Measurements from ENCODE around the gene PDE8A.

DNA sequence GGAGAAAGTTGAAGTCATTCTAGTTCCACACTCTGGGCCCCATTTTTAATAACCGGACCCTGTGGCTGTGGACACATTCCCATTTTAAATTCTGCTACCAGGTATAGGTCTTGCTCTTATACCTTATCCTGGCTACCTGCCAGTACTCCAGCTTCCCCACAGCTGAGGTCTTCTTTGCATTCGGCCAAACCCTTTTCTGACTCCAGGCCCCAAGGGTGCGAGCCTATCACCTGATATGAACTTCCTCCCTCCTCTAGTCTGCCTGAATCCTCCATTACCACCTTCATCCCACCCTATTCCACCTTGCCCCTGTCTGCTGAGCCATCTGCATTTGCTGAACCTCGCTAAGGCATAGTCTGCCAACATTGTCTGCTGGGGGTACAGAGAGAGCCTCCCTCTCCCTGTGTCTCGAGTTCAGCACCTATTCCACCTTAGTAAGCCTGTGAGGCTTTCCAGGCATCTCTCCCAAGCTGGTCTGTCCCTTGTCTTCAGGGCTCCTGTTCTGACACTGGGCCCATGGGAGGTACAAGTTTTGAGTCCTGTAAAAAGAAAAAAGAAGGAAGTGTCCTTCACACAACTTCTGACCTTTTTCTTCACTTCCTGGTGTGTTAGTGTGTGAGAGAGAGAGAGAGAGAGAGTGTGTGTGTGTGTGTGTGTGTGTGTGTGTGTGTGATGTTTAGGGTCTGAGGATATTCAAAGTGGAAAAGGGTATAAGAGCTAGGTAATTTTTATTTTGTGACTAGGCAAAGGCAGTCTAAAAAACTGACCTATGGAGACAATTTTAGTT is 27.0 kb downstream of the PDE8A start:
- TF ChIP-seq, protein P1, sequence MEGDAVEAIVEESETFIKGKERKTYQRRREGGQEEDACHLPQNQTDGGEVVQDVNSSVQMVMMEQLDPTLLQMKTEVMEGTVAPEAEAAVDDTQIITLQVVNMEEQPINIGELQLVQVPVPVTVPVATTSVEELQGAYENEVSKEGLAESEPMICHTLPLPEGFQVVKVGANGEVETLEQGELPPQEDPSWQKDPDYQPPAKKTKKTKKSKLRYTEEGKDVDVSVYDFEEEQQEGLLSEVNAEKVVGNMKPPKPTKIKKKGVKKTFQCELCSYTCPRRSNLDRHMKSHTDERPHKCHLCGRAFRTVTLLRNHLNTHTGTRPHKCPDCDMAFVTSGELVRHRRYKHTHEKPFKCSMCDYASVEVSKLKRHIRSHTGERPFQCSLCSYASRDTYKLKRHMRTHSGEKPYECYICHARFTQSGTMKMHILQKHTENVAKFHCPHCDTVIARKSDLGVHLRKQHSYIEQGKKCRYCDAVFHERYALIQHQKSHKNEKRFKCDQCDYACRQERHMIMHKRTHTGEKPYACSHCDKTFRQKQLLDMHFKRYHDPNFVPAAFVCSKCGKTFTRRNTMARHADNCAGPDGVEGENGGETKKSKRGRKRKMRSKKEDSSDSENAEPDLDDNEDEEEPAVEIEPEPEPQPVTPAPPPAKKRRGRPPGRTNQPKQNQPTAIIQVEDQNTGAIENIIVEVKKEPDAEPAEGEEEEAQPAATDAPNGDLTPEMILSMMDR (CRISPR knock-in tag; IDR thresholded peaks at IDR 0.05) = no peak
- TF ChIP-seq SRF (IDR thresholded peaks at IDR 0.05; ENCODE audit: low read depth, low read length) (no peak), PLRG1 (conservative IDR thresholded peaks at IDR 0.05) (no peak), AGO1 (IDR thresholded peaks at IDR 0.05; ENCODE audit: low read depth, low read length, poor library complexity, severe bottlenecking) (no peak), ZBTB7A (CRISPR knock-in tag; IDR thresholded peaks at IDR 0.05) (no peak), ZNF891 (CRISPR knock-in tag; IDR thresholded peaks at IDR 0.05) (no peak), SKI (IDR thresholded peaks at IDR 0.05; ENCODE audit: partially characterized antibody) (no peak)
